Endothelial cell (in vitro differentiated cells): ENCODE measurements around the gene TMEM219. TPM values are rescaled to one million over a fixed set of nuclear protein-coding genes. Genes with fewer than 3 reads are reported as not detected.

Experiments used
- DNase-seq: peaks from one replicate; pipeline ENCODE4 v3.0.0; 2021; ENCODE audit warnings: low spot score
- H3K27ac Mint-ChIP-seq: one replicate; pipeline ENCODE4 v1.8.0; 2021; ENCODE audit warnings: mixed read lengths, inconsistent platforms; ENCODE audit not compliant: unreplicated experiment
- H3K27me3 Mint-ChIP-seq: one replicate; pipeline ENCODE4 v1.8.0; 2021; ENCODE audit warnings: mild to moderate bottlenecking, moderate library complexity, mixed read lengths, inconsistent platforms; ENCODE audit not compliant: unreplicated experiment
- H3K36me3 Mint-ChIP-seq: one replicate; pipeline ENCODE4 v1.8.0; 2021; ENCODE audit warnings: mild to moderate bottlenecking, low read depth, mixed read lengths, inconsistent platforms; ENCODE audit not compliant: unreplicated experiment
- H3K4me1 Mint-ChIP-seq: one replicate; pipeline ENCODE4 v1.8.0; 2021; ENCODE audit warnings: mild to moderate bottlenecking, mixed read lengths, inconsistent platforms; ENCODE audit not compliant: unreplicated experiment
- H3K4me3 Mint-ChIP-seq: one replicate; pipeline ENCODE4 v1.8.0; 2021; ENCODE audit warnings: mild to moderate bottlenecking, mixed read lengths, inconsistent platforms; ENCODE audit not compliant: unreplicated experiment
- H3K9me3 Mint-ChIP-seq: one replicate; pipeline ENCODE4 v1.8.0; 2021; ENCODE audit warnings: mixed read lengths, inconsistent platforms; ENCODE audit not compliant: unreplicated experiment
- CTCF ChIP-seq: fragments of 200-600 bp; sonication (generic); IDR thresholded peaks from one replicate; pipeline ENCODE4 v1.5.0; 2021; ENCODE audit warnings: antibody characterized with exemption; ENCODE audit not compliant: unreplicated experiment
- long read RNA-seq: library from polyadenylated mRNA; unstranded; transcript quantifications from one replicate; pipeline ENCODE4 v2.0.0, GENCODE V29; 2020; ENCODE audit not compliant: unreplicated experiment
- total RNA-seq: library from RNA; stranded (reverse); fragmentation: NEBNext Ultra II Directional; extraction: Animal tissue kit (Norgen Biotek cat#: 25700); gene quantifications from one replicate; pipeline ENCODE4 v1.2.1, GENCODE V29; 2021; ENCODE audit not compliant: unreplicated experiment

The TMEM219 gene
- total RNA-seq: 217 TPM
- long read RNA-seq, transcript TMEM219-201 (6 exons, 999 nt): minor isoform, 31 of 151 reads
- long read RNA-seq, transcript TMEM219-204 (5 exons, 1,292 nt): major isoform, 70 of 151 reads
- long read RNA-seq, partial matches to known transcripts: 4 of 151 reads
- long read RNA-seq, other reads (novel, unspliced or antisense): 44 of 151 reads

- peaks cover 26% of the 10 kb centered on the region for H3K4me1 Mint-ChIP-seq
- peak within 1 kb of the TSS; percentile 98 for H3K27ac Mint-ChIP-seq
- peaks cover 6% of the 10 kb centered on the region for H3K36me3 Mint-ChIP-seq
- H3K9me3 Mint-ChIP-seq: no peaks in the 10 kb centered on the region
- peak; percentile 96 for DNase-seq
- peaks cover 13% of the 10 kb centered on the region for H3K27me3 Mint-ChIP-seq
- peak within 1 kb of the TSS; percentile 94 for H3K4me3 Mint-ChIP-seq
- peak; percentile 48 for TF ChIP-seq CTCF
Measured at GRCh38 chr16:29961479-29962343, at the start of gene TMEM219. TSS of gene TMEM219 (plus strand) at chr16:29962079. CDS start at chr16:29963144, 1,065 bp downstream.

GRCh38 chr16:29912087-29912486 lies 49.8 kb upstream of the TMEM219 start:
- H3K27me3 Mint-ChIP-seq: peaks cover 4% of the 10 kb centered on the region
- peaks cover 24% of the 10 kb centered on the region for H3K36me3 Mint-ChIP-seq
- no peaks in the 10 kb centered on the region for H3K4me1 Mint-ChIP-seq
- no peaks in the 10 kb centered on the region for H3K9me3 Mint-ChIP-seq
- no peak overlapping the region for H3K4me3 Mint-ChIP-seq
- no peak for DNase-seq
- no peak overlapping the region for H3K27ac Mint-ChIP-seq
- TF ChIP-seq CTCF: no peak

GRCh38 chr16:29913514-29913913 lies 48.4 kb upstream of the TMEM219 start:
- Mint-ChIP-seq H3K4me3 (no peak overlapping the region), H3K4me1 (no peaks in the 10 kb centered on the region), H3K27me3 (peaks cover 4% of the 10 kb centered on the region), H3K27ac (no peak overlapping the region), H3K9me3 (no peaks in the 10 kb centered on the region), H3K36me3 (peaks cover 24% of the 10 kb centered on the region)
- TF ChIP-seq CTCF: no peak
- no peak for DNase-seq

- no peak for DNase-seq
- no peaks in the 10 kb centered on the region for H3K9me3 Mint-ChIP-seq
- no peaks in the 10 kb centered on the region for H3K4me1 Mint-ChIP-seq
- H3K27ac Mint-ChIP-seq: no peak overlapping the region
- peaks cover 2% of the 10 kb centered on the region for H3K27me3 Mint-ChIP-seq
- TF ChIP-seq CTCF: no peak
- peaks cover 28% of the 10 kb centered on the region for H3K36me3 Mint-ChIP-seq
- no peak overlapping the region for H3K4me3 Mint-ChIP-seq
Measured at GRCh38 chr16:29915590-29916247, 46.2 kb upstream of the TMEM219 start.
